Measurements from ENCODE around the gene PSTPIP2. TPM values are rescaled to one million over a fixed set of nuclear protein-coding genes. Genes with fewer than 3 reads are reported as not detected.

PSTPIP2 gene
- total RNA-seq, 4 donors from 2014 or later, result 6.5 to 10.7 (median 8.7) TPM

GRCh38 chr18:46013484-46014189, 58.4 kb downstream of the PSTPIP2 start:
- Histone ChIP-seq H3K9me3 (no peaks in the 10 kb centered on the region), H3K27me3 (no peaks in the 10 kb centered on the region), H3K36me3 (peaks cover 0 to 28% of the 10 kb centered on the region in 2 donors), H3K27ac (no peak overlapping the region), H3K4me1 (no peaks in the 10 kb centered on the region), H3K4me3 (no peak overlapping the region)
- WGBS, 2 donors (ENCODE audit: low coverage in 1 of 2), result 61 to 83% methylated on average over 4 to 5 of the region's 5 CpGs
- no peak for ATAC-seq
- TF ChIP-seq EP300 (IDR thresholded peaks at IDR 0.05) (no peak), POLR2AphosphoS5 (IDR thresholded peaks at IDR 0.05) (no peak), POLR2A (IDR thresholded peaks at IDR 0.05) (no peak)
- TF ChIP-seq, protein P1, sequence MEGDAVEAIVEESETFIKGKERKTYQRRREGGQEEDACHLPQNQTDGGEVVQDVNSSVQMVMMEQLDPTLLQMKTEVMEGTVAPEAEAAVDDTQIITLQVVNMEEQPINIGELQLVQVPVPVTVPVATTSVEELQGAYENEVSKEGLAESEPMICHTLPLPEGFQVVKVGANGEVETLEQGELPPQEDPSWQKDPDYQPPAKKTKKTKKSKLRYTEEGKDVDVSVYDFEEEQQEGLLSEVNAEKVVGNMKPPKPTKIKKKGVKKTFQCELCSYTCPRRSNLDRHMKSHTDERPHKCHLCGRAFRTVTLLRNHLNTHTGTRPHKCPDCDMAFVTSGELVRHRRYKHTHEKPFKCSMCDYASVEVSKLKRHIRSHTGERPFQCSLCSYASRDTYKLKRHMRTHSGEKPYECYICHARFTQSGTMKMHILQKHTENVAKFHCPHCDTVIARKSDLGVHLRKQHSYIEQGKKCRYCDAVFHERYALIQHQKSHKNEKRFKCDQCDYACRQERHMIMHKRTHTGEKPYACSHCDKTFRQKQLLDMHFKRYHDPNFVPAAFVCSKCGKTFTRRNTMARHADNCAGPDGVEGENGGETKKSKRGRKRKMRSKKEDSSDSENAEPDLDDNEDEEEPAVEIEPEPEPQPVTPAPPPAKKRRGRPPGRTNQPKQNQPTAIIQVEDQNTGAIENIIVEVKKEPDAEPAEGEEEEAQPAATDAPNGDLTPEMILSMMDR (IDR thresholded peaks at IDR 0.05), result no peak

DNA sequence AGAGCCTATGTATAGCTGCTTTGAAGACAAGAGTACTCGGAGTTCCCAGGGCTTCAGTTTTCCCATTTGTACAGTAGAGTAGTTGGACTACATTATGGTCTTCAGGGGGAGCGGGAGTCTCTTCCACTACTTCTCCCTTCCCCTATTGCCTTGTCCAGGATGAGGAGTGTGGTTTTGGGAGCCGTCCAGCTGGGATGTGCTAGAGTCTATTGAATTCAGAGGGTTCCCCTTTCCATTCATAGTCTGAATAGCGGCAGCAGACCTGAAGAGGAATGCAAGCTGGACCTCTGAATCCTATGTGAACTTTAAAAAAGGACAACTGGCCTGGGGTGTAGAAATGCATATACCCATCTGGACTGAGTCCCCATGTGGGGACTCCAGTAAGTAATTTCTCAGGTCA, 61.4 kb downstream of the PSTPIP2 start:
- Histone ChIP-seq H3K27me3 (no peaks in the 10 kb centered on the region), H3K4me1 (no peaks in the 10 kb centered on the region), H3K9me3 (no peaks in the 10 kb centered on the region), H3K27ac (no peak overlapping the region), H3K36me3 (peaks cover 0 to 40% of the 10 kb centered on the region in 2 donors), H3K4me3 (no peak overlapping the region)
- TF ChIP-seq POLR2AphosphoS5 (IDR thresholded peaks at IDR 0.05) (no peak), POLR2A (IDR thresholded peaks at IDR 0.05) (no peak), EP300 (IDR thresholded peaks at IDR 0.05) (no peak)
- TF ChIP-seq, protein P1 (IDR thresholded peaks at IDR 0.05), result no peak
- WGBS, 2 donors (ENCODE audit: low coverage in 1 of 2), result 91 to 100% methylated on average over 1 to 4 of the region's 4 CpGs
- ATAC-seq, result no peak

DNA sequence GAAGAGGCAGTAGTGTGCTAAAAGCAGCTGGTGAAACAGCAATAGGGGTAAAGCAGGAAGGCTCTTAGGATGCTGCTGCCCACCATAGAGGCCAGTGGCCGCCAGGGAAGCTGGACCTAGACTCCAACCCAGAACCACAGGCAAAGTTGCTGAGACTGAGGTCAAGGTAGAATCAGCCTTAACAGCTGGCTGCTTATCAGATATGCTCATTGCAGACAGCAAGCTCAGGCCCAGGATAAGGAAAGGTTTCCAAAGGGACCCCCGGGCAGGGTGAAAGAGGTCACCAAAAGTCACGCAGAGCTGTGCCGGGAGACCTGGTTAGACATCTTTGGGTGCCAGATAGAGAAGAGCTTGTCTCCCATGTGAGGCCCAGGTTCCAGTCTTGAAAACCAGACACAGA, 62.0 kb downstream of the PSTPIP2 start:
- peaks cover 0 to 40% of the 10 kb centered on the region in 2 donors for H3K36me3 ChIP-seq
- H3K9me3 ChIP-seq, result no peaks in the 10 kb centered on the region
- ATAC-seq, result no peak
- no peak overlapping the region for H3K27ac ChIP-seq
- TF ChIP-seq EP300 (IDR thresholded peaks at IDR 0.05) (no peak), POLR2AphosphoS5 (IDR thresholded peaks at IDR 0.05) (no peak), POLR2A (IDR thresholded peaks at IDR 0.05) (no peak)
- TF ChIP-seq, protein P1 (IDR thresholded peaks at IDR 0.05), result no peak
- H3K4me3 ChIP-seq, result no peak overlapping the region
- 79% methylated on average over 2 of the region's 4 CpGs; no CpG with 5 or more reads in 1 of the 2 donors for WGBS, 2 donors (ENCODE audit: low coverage in 1 of 2)
- no peaks in the 10 kb centered on the region for H3K27me3 ChIP-seq
- H3K4me1 ChIP-seq, result no peaks in the 10 kb centered on the region

DNA sequence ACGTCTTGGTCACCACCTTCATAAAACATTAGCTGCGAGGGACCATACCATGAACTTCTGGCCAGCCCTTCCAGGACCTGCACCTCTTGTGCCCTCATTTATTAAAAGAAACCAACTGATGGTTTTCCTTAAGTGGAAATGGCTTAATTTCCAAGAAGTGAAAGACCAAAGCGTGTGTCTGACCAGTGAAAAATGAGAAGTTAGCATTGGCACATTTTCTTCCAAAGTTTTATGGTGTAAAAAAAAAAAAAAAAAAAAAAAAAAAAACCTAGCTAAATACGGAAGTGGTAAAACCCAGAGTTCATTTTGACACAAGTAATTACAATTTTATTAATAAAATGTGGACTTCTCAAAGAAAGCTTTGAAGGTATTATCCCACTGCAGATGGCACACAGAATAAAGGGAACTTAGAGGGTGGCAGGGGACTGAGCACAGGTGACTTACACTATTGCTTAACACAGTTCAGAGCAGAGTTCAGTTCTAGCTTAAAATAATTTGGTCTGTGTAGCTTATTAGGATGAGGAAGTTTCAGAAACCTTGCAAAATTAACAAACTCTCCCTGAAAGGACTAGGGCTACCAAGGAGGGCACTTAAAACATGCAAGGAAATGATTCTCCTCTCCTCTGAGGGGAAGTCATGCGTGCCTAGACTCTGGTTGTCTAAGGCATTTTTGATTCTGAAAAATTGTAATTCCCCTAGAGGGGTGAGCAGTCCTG, 62.8 kb downstream of the PSTPIP2 start:
- no peaks in the 10 kb centered on the region for H3K4me1 ChIP-seq
- peak; percentile 19 for ATAC-seq

More for the DNA sequence above, 62.8 kb downstream of the PSTPIP2 start:
- Histone ChIP-seq H3K27ac (no peak overlapping the region), H3K36me3 (peaks cover 0 to 35% of the 10 kb centered on the region in 2 donors), H3K9me3 (no peaks in the 10 kb centered on the region), H3K4me3 (no peak overlapping the region), H3K27me3 (no peaks in the 10 kb centered on the region)
- no peak for TF ChIP-seq EP300 (IDR thresholded peaks at IDR 0.05)
- TF ChIP-seq POLR2AphosphoS5 (IDR thresholded peaks at IDR 0.05), result no peak
- TF ChIP-seq, protein P1 (IDR thresholded peaks at IDR 0.05), result no peak
- no peak for TF ChIP-seq POLR2A (IDR thresholded peaks at IDR 0.05)
- WGBS, 2 donors (ENCODE audit: low coverage in 1 of 2), result 73 to 100% methylated on average over 1 to 5 of the region's 5 CpGs

Measured in gastroesophageal sphincter (tissue), 4 donors.